Measurements from ENCODE around the gene GNLY. TPM values are rescaled to one million over a fixed set of nuclear protein-coding genes. Genes with fewer than 3 reads are reported as not detected.

GNLY gene
- total RNA-seq, result 1 to 10 TPM; 3.0 to 6.5 (median 4.3) TPM
- long read RNA-seq, donor 1, partial matches to known transcripts, result 2 of 3 reads
- long read RNA-seq, donor 1, other reads (novel, unspliced or antisense), result 0 of 3 reads
- long read RNA-seq, donor 2, partial matches to known transcripts, result 0 of 6 reads
- long read RNA-seq, donor 2, other reads (novel, unspliced or antisense), result 3 of 6 reads

DNA sequence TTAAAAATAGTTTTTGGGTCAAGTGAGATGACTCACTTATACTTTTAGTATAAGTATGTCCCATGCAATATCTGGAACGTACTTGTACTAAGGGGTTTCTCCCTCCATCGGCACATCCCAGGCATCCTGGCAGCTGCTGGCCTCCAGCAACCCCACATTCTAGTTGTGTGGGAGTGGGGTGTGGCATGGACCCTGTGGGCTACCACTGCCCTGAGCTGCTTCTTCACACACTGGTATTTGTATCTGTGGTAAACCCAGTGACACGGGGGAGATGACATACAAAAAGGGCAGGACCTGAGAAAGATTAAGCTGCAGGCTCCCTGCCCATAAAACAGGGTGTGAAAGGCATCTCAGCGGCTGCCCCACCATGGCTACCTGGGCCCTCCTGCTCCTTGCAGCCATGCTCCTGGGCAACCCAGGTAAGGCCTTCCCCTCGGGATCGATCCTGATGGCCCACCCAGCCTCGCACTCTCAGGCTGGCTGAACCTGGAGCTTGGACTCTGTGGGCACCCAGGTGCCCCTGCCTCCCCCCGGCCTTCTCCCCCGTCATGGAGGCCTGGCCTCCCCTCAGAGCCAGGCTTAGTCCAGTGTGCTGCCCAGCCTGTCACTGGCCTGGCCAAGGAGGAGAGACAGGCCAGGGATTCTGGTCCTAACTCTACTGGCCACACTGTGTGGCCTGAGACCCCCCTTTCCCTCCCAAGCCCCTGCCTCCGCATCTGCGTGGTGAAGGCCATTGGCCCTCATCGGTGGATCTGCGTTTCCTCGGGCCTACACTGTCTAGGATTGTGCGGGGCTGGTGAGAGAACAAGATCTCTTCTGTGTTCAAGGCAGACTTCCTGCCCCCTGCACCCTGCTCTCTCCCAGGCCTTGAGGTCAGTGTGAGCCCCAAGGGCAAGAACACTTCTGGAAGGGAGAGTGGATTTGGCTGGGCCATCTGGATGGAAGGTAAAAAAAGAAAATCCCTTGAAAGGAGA is at the start of gene GNLY:
GNLY (plus strand) TSS at position 307 of the 974 bp plus-strand sequence; CDS start at position 368, 61 bp downstream.
- H3K9me3 ChIP-seq, result no peaks in the 10 kb centered on the region
- H3K4me3 ChIP-seq, result no peak within 1 kb of the TSS
- H3K36me3 ChIP-seq (ENCODE audit: low read depth), result no peaks in the 10 kb centered on the region
- no peak for ATAC-seq
- DNase-seq, result no peak
- H3K4me1 ChIP-seq (ENCODE audit: low read depth), result no peaks in the 10 kb centered on the region
- TF ChIP-seq, protein P1, sequence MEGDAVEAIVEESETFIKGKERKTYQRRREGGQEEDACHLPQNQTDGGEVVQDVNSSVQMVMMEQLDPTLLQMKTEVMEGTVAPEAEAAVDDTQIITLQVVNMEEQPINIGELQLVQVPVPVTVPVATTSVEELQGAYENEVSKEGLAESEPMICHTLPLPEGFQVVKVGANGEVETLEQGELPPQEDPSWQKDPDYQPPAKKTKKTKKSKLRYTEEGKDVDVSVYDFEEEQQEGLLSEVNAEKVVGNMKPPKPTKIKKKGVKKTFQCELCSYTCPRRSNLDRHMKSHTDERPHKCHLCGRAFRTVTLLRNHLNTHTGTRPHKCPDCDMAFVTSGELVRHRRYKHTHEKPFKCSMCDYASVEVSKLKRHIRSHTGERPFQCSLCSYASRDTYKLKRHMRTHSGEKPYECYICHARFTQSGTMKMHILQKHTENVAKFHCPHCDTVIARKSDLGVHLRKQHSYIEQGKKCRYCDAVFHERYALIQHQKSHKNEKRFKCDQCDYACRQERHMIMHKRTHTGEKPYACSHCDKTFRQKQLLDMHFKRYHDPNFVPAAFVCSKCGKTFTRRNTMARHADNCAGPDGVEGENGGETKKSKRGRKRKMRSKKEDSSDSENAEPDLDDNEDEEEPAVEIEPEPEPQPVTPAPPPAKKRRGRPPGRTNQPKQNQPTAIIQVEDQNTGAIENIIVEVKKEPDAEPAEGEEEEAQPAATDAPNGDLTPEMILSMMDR (IDR thresholded peaks at IDR 0.05), result no peak
- intact Hi-C loops (cut with DNase I, micrococcal nuclease), result no loop called here

DNA sequence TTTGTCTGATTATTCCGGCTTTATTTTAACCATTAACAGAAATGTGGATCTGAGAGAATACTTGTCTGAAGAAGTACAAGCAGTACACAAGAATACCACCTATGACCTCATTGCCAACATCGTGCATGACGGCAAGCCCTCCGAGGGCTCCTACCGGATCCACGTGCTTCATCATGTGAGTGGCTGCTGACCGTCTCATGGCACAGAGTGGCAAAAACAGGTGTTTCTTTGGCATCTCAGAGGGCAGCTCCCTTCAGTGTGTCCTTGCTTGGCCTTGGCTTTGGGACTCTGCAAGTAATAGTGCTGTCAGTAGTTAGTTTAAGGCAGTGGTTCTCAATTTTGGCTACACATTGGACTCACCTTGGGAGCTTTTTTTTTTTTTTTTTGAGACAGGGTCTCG is 49.2 kb upstream of the GNLY start:
- no peaks in the 10 kb centered on the region for H3K9me3 ChIP-seq
- ATAC-seq (no peak), DNase-seq (no peak)
- H3K4me3 ChIP-seq, result no peak overlapping the region
- no peaks in the 10 kb centered on the region for H3K4me1 ChIP-seq (ENCODE audit: low read depth)
- intact Hi-C loops (cut with DNase I, micrococcal nuclease), result no loop called here
- peaks cover 12% of the 10 kb centered on the region for H3K36me3 ChIP-seq (ENCODE audit: low read depth)
- TF ChIP-seq, protein P1 (IDR thresholded peaks at IDR 0.05), result no peak

GRCh38 chr2:85646166-85646565 is 48.0 kb upstream of the GNLY start:
- Histone ChIP-seq H3K4me3 (no peak overlapping the region), H3K36me3 (ENCODE audit: low read depth) (peaks cover 12% of the 10 kb centered on the region), H3K4me1 (ENCODE audit: low read depth) (no peaks in the 10 kb centered on the region), H3K9me3 (no peaks in the 10 kb centered on the region)
- TF ChIP-seq, protein P1 (IDR thresholded peaks at IDR 0.05), result no peak
- intact Hi-C loops (cut with DNase I, micrococcal nuclease), result no loop called here
- ATAC-seq (no peak), DNase-seq (no peak)

- TF ChIP-seq, protein P1 (IDR thresholded peaks at IDR 0.05), result no peak
- peak; percentile 29 for ATAC-seq
Observed at GRCh38 chr2:85647823-85648526, 46.2 kb upstream of the GNLY start.

GRCh38 chr2:85648619-85649018 is 45.5 kb upstream of the GNLY start:
- H3K4me3 ChIP-seq, result no peak overlapping the region
- TF ChIP-seq, protein P1 (IDR thresholded peaks at IDR 0.05), result no peak
- intact Hi-C loops (cut with DNase I, micrococcal nuclease), result no loop called here
- H3K36me3 ChIP-seq (ENCODE audit: low read depth), result peaks cover 12% of the 10 kb centered on the region
- DNase-seq (peak in 1 of 3 donors; percentile 16), ATAC-seq (peak; percentile 40)
- no peaks in the 10 kb centered on the region for H3K4me1 ChIP-seq (ENCODE audit: low read depth)
- H3K9me3 ChIP-seq, result no peaks in the 10 kb centered on the region

More at GRCh38 chr2:85647823-85648526, 46.2 kb upstream of the GNLY start:
- intact Hi-C loops (cut with DNase I, micrococcal nuclease), result no loop called here
- Histone ChIP-seq H3K36me3 (ENCODE audit: low read depth) (peaks cover 12% of the 10 kb centered on the region), H3K4me1 (ENCODE audit: low read depth) (no peaks in the 10 kb centered on the region), H3K4me3 (no peak overlapping the region), H3K9me3 (no peaks in the 10 kb centered on the region)
- DNase-seq, result no peak

All from mucosa of descending colon (tissue), 3 donors.